ENCODE data around the gene PCGF6. TPM values are rescaled to one million over a fixed set of nuclear protein-coding genes. Genes with fewer than 3 reads are reported as not detected.
A peak's percentile ranks its signal among the peaks of the same experiment; 100 is the strongest.

Gene PCGF6, protein sequence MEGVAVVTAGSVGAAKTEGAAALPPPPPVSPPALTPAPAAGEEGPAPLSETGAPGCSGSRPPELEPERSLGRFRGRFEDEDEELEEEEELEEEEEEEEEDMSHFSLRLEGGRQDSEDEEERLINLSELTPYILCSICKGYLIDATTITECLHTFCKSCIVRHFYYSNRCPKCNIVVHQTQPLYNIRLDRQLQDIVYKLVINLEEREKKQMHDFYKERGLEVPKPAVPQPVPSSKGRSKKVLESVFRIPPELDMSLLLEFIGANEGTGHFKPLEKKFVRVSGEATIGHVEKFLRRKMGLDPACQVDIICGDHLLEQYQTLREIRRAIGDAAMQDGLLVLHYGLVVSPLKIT
- polyA plus RNA-seq = 1 to 10 TPM; 5.9 to 7.1 (median 6.5) TPM
- long read RNA-seq, donor 1, partial matches to known transcripts = 0 of 2 reads
- long read RNA-seq, donor 1, other reads (novel, unspliced or antisense) = 0 of 2 reads
- long read RNA-seq, donor 2, partial matches to known transcripts = 0 of 2 reads
- long read RNA-seq, donor 2, other reads (novel, unspliced or antisense) = 0 of 2 reads
- long read RNA-seq, donor 3, partial matches to known transcripts = 0 of 3 reads
- long read RNA-seq, donor 3, other reads (novel, unspliced or antisense) = 0 of 3 reads
- long read RNA-seq, donor 4 = 0 reads
- long read RNA-seq, donor 5 = 0 reads
- long read RNA-seq, donor 6, partial matches to known transcripts = 0 of 2 reads
- long read RNA-seq, donor 6, other reads (novel, unspliced or antisense) = 0 of 2 reads
- long read RNA-seq, donor 7 = 0 reads
- long read RNA-seq, donor 8 = 0 reads
- long read RNA-seq, donor 9 = 0 reads
- long read RNA-seq, donor 10, transcript PCGF6-202 (10 exons, 2,230 nt) = major isoform, 5 of 5 reads
- long read RNA-seq, donor 10, partial matches to known transcripts = 0 of 5 reads
- long read RNA-seq, donor 10, other reads (novel, unspliced or antisense) = 0 of 5 reads

DNA sequence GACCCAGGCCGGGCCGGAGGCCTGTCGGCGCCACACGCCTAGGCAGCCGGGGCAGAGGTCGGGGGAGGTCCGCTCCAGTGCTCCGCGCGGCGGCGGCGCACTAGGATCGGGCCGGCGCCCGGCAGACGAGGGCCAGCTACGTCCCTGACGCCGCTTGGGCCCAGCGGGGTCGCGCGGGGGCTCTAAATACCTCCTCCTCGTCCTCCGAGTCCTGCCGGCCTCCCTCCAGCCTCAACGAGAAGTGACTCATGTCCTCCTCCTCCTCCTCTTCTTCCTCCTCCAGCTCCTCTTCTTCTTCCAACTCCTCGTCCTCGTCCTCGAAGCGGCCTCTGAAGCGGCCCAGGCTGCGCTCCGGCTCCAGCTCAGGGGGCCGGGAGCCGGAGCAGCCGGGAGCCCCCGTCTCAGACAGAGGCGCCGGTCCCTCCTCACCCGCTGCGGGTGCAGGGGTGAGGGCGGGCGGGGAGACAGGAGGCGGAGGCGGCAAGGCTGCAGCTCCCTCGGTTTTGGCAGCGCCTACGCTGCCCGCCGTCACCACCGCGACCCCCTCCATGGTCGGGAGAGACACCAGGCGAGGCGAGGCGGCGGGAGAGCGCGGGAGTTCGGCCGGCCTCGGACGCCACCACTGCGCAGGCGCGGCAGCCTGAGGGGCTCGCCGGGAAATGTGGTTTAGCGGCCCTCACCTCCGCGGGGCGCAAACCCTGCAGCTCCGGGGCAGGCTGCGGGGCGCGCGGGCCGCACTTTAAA lies at the start of gene PCGF6:
PCGF6 (minus strand) TSS at position 624 of the 744 bp plus-strand sequence; CDS start at position 550, 74 bp downstream.
- Histone ChIP-seq H3K27ac (ENCODE audit: low read depth in 1 of 3, low read length in 2 of 3) (peak within 1 kb of the TSS; percentile 6 to 79 (median 68)), H3K27me3 (ENCODE audit: control insufficient read depth in 3 of 3, insufficient read depth in 3 of 3, low read length in 3 of 3) (no peaks in the 10 kb centered on the region), H3K4me3 (ENCODE audit: low read depth in 1 of 3, low read length in 3 of 3) (peak within 1 kb of the TSS; percentile 64 to 85 (median 83)), H3K36me3 (ENCODE audit: control insufficient read depth in 3 of 3, insufficient read depth in 2 of 3, low read depth in 1 of 3, low read length in 3 of 3) (peaks cover 0 to 7% (median 4%) of the 10 kb centered on the region in 3 donors), H3K9me3 (ENCODE audit: control insufficient read depth in 2 of 2, insufficient read depth in 1 of 2, low read depth in 1 of 2, low read length in 1 of 2) (no peaks in the 10 kb centered on the region), H3K4me1 (ENCODE audit: control insufficient read depth in 3 of 3, insufficient read depth in 2 of 3, low read depth in 1 of 3, low read length in 2 of 3) (peaks cover 0 to 6% (median 0%) of the 10 kb centered on the region in 3 donors)
- DNase-seq = peak; percentile 73 to 91
- no peak for FAIRE-seq
- WGBS, 3 donors = 0% methylated on average over 67 to 82 of the region's 82 CpGs

DNA sequence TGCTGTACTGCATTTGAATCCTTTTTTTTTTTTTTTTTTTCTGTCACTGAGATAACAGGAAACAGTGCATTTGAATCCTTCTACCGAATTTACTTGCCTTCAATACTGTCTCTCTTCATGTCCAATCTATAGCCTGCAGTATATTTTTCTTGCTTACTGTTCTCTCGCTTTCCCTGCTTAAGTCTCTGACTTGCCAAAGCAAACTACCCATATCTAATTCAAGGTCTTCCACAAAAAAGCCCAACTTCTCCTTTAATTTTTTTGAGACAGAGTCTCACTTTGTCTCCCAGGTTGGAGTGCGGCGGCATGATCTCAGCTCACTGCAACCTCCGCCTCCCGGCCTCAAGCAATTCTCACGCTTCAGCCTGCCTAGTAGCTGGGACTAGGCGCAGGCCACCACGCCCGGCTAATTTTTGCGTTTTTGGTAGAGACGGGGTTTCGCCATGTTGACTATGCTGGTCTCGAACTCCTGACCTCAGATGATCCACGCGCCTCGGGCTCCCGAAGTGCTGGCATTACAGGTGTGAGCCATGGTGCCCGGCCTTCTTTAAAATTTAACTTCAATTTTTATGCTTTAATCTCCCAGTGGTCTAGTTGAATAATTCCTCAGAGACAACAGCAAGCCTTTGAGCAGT lies 46.4 kb upstream of the PCGF6 start:
- DNase-seq = peak; percentile 3 to 17

DNA sequence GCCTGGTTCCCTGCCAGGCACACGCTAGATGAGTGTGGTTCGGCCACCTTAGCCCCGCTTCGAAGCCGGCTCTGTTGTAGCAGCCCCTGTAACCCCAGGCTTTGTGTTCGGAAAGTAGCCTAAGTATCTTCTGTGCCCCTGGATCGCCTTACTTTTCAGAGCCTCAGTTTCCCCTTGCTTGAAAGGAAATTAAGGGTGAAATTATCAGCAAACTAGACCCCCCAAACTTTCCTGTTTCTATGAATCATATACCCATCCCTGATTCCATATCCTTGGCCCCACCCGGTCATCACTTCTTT lies 45.8 kb upstream of the PCGF6 start:
- FAIRE-seq (no peak), DNase-seq (no peak)
- Histone ChIP-seq H3K36me3 (ENCODE audit: control insufficient read depth in 3 of 3, insufficient read depth in 2 of 3, low read depth in 1 of 3, low read length in 3 of 3) (peaks cover 7 to 31% (median 8%) of the 10 kb centered on the region in 3 donors), H3K4me3 (ENCODE audit: low read depth in 1 of 3, low read length in 3 of 3) (peak overlapping the region; percentile 55 to 95 (median 77)), H3K27ac (ENCODE audit: low read depth in 1 of 3, low read length in 2 of 3) (peak overlapping the region in 2 of 3 donors; percentile 47 to 75), H3K9me3 (ENCODE audit: control insufficient read depth in 2 of 2, insufficient read depth in 1 of 2, low read depth in 1 of 2, low read length in 1 of 2) (no peaks in the 10 kb centered on the region), H3K4me1 (ENCODE audit: control insufficient read depth in 3 of 3, insufficient read depth in 2 of 3, low read depth in 1 of 3, low read length in 2 of 3) (peaks cover 0 to 14% (median 5%) of the 10 kb centered on the region in 3 donors), H3K27me3 (ENCODE audit: control insufficient read depth in 3 of 3, insufficient read depth in 3 of 3, low read length in 3 of 3) (no peaks in the 10 kb centered on the region)
- 0 to 1% (median 1%) methylated on average over 8 of the region's 8 CpGs for WGBS, 3 donors

More for the DNA sequence above, 46.4 kb upstream of the PCGF6 start:
- no peaks in the 10 kb centered on the region for H3K9me3 ChIP-seq (ENCODE audit: control insufficient read depth in 2 of 2, insufficient read depth in 1 of 2, low read depth in 1 of 2, low read length in 1 of 2)
- peak overlapping the region; percentile 55 to 95 (median 77) for H3K4me3 ChIP-seq (ENCODE audit: low read depth in 1 of 3, low read length in 3 of 3)
- H3K27ac ChIP-seq (ENCODE audit: low read depth in 1 of 3, low read length in 2 of 3) = no peak overlapping the region
- peaks cover 6 to 30% (median 10%) of the 10 kb centered on the region in 3 donors for H3K36me3 ChIP-seq (ENCODE audit: control insufficient read depth in 3 of 3, insufficient read depth in 2 of 3, low read depth in 1 of 3, low read length in 3 of 3)
- H3K27me3 ChIP-seq (ENCODE audit: control insufficient read depth in 3 of 3, insufficient read depth in 3 of 3, low read length in 3 of 3) = no peaks in the 10 kb centered on the region
- FAIRE-seq = no peak
- H3K4me1 ChIP-seq (ENCODE audit: control insufficient read depth in 3 of 3, insufficient read depth in 2 of 3, low read depth in 1 of 3, low read length in 2 of 3) = peaks cover 0 to 14% (median 5%) of the 10 kb centered on the region in 3 donors
- WGBS, 3 donors = 28 to 53% (median 40%) methylated on average over 19 of the region's 19 CpGs

DNA sequence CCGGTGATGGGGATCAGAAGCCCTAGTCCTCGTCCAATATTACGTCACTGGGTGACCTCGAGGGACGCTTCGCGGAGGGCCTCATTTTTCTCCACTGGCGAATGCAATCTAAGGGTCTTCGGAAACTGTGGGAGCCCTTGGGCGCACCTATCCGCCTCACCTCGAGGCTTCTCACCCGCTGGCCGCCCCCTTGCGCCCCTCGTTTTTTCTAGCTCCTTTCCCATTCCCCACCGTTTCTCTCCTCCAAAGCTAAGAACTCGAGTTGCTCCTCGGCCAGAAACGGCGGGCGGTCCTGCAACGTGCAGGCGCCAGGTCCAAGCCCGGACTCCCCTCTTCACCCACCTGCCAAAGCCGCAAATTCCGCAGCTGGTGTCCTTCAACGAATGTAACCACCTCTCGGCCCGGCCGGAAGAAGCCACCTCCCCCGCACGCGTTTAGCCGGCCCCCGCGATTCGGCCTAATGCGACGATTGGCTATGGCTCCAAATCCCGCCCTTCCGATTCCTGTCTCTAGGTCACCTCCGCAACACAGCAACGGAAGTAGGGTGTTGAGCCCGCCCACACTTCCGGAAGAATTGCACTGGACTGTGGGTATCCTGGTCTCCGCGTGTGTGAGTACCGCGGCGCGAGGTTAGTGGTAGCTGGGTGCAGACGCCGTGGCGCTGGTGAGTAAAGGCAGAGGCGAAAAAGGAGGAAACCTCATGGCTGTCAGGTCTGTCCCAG lies 45.3 kb upstream of the PCGF6 start, which contains the start of the genes ATP5MK and PDCD11:
ATP5MK (minus strand) TSS at position 409 of the 722 bp plus-strand sequence. CDS start 4,018 bp downstream, outside the sequence.
PDCD11 (plus strand) TSS at position 560 of the 722 bp plus-strand sequence. CDS start 1,801 bp downstream, outside the sequence.
- Histone ChIP-seq H3K4me1 (ENCODE audit: control insufficient read depth in 3 of 3, insufficient read depth in 2 of 3, low read depth in 1 of 3, low read length in 2 of 3) (peaks cover 0 to 14% (median 5%) of the 10 kb centered on the region in 3 donors), H3K27me3 (ENCODE audit: control insufficient read depth in 3 of 3, insufficient read depth in 3 of 3, low read length in 3 of 3) (no peaks in the 10 kb centered on the region), H3K36me3 (ENCODE audit: control insufficient read depth in 3 of 3, insufficient read depth in 2 of 3, low read depth in 1 of 3, low read length in 3 of 3) (peaks cover 8 to 30% (median 9%) of the 10 kb centered on the region in 3 donors), H3K9me3 (ENCODE audit: control insufficient read depth in 2 of 2, insufficient read depth in 1 of 2, low read depth in 1 of 2, low read length in 1 of 2) (no peaks in the 10 kb centered on the region), H3K4me3 (ENCODE audit: low read depth in 1 of 3, low read length in 3 of 3) (peak within 1 kb of the TSS; percentile 77 to 95 (median 79)), H3K27ac (ENCODE audit: low read depth in 1 of 3, low read length in 2 of 3) (peak within 1 kb of the TSS; percentile 25 to 93 (median 73))
- no peak for FAIRE-seq
- 0 to 1% (median 0%) methylated on average over 56 of the region's 56 CpGs for WGBS, 3 donors
- peak; percentile 99 for DNase-seq

DNA sequence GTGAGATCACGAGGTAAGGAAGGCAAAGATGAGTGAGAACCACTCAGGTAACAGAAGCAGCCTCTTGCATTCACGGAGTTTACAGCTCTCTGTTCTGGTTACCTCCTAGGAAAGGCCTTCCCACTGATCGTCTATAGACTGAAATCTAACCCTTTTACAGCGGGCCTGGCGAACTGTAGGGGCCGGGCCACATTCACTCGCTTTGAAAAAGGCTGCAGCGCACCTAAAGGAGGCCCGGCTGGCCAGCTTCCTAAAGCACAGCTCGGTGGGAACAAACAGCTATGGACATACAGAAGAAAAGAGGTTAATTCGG lies 44.8 kb upstream of the PCGF6 start:
- H3K4me1 ChIP-seq (ENCODE audit: control insufficient read depth in 3 of 3, insufficient read depth in 2 of 3, low read depth in 1 of 3, low read length in 2 of 3) = peaks cover 0 to 14% (median 5%) of the 10 kb centered on the region in 3 donors
- H3K36me3 ChIP-seq (ENCODE audit: control insufficient read depth in 3 of 3, insufficient read depth in 2 of 3, low read depth in 1 of 3, low read length in 3 of 3) = peaks cover 5 to 27% (median 9%) of the 10 kb centered on the region in 3 donors
- peak; percentile 25 to 60 for DNase-seq
- no peak for FAIRE-seq
- H3K27ac ChIP-seq (ENCODE audit: low read depth in 1 of 3, low read length in 2 of 3) = peak overlapping the region; percentile 25 to 93 (median 73)
- no peaks in the 10 kb centered on the region for H3K27me3 ChIP-seq (ENCODE audit: control insufficient read depth in 3 of 3, insufficient read depth in 3 of 3, low read length in 3 of 3)
- peak overlapping the region; percentile 77 to 95 (median 79) for H3K4me3 ChIP-seq (ENCODE audit: low read depth in 1 of 3, low read length in 3 of 3)
- 1 to 2% (median 2%) methylated on average over 11 of the region's 11 CpGs for WGBS, 3 donors
- no peaks in the 10 kb centered on the region for H3K9me3 ChIP-seq (ENCODE audit: control insufficient read depth in 2 of 2, insufficient read depth in 1 of 2, low read depth in 1 of 2, low read length in 1 of 2)

DNA sequence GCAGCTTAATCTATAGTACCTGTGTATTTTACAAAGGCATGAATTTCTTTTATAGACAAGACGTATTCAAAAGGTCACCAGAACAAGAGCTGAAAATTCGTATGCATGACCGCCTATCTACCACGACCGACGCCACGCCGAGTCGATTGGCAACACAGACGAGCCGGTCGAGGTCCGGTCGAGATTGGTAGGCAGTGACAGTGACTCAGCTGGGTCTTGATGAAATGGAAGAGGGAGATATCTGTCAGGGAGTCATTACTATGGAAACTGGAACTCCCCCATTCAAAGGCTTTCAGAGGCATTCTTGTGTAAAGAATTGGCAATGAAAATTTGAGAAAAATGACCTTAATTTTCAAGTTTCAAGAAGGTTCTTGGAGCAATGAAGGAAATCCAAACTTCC lies 43.2 kb upstream of the PCGF6 start:
- DNase-seq = peak in 1 of 2 donors; percentile 2
- no peaks in the 10 kb centered on the region for H3K9me3 ChIP-seq (ENCODE audit: control insufficient read depth in 2 of 2, insufficient read depth in 1 of 2, low read depth in 1 of 2, low read length in 1 of 2)
- FAIRE-seq = no peak
- no peak overlapping the region for H3K4me3 ChIP-seq (ENCODE audit: low read depth in 1 of 3, low read length in 3 of 3)
- H3K27ac ChIP-seq (ENCODE audit: low read depth in 1 of 3, low read length in 2 of 3) = no peak overlapping the region
- peaks cover 2 to 31% (median 6%) of the 10 kb centered on the region in 3 donors for H3K36me3 ChIP-seq (ENCODE audit: control insufficient read depth in 3 of 3, insufficient read depth in 2 of 3, low read depth in 1 of 3, low read length in 3 of 3)
- peaks cover 0 to 14% (median 5%) of the 10 kb centered on the region in 3 donors for H3K4me1 ChIP-seq (ENCODE audit: control insufficient read depth in 3 of 3, insufficient read depth in 2 of 3, low read depth in 1 of 3, low read length in 2 of 3)
- no peaks in the 10 kb centered on the region for H3K27me3 ChIP-seq (ENCODE audit: control insufficient read depth in 3 of 3, insufficient read depth in 3 of 3, low read length in 3 of 3)
- 87 to 90% (median 87%) methylated on average over 14 of the region's 14 CpGs for WGBS, 3 donors

DNA sequence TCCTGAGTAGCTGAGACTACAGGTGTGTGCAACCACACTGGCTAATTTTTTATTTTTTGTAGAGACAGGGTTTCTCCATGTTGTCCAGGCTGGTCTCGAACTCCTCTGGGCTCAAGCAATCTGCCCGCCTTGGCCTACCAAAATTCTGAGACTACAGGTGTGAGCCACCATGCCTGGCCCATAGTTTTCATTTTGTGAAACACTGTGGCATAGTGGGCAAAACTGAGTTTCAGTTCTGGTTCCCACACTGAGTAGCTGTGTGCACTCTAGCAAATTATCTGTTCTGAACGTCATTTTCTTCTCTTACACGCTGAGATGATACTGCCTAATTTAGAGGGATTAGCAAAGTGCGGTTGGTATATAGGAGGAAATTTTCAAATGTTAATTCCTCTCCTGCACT lies 31.8 kb upstream of the PCGF6 start:
- 92 to 97% (median 93%) methylated on average over 5 of the region's 5 CpGs for WGBS, 3 donors
- Histone ChIP-seq H3K9me3 (ENCODE audit: control insufficient read depth in 2 of 2, insufficient read depth in 1 of 2, low read depth in 1 of 2, low read length in 1 of 2) (no peaks in the 10 kb centered on the region), H3K27ac (ENCODE audit: low read depth in 1 of 3, low read length in 2 of 3) (no peak overlapping the region), H3K4me1 (ENCODE audit: control insufficient read depth in 3 of 3, insufficient read depth in 2 of 3, low read depth in 1 of 3, low read length in 2 of 3) (no peaks in the 10 kb centered on the region), H3K27me3 (ENCODE audit: control insufficient read depth in 3 of 3, insufficient read depth in 3 of 3, low read length in 3 of 3) (no peaks in the 10 kb centered on the region), H3K4me3 (ENCODE audit: low read depth in 1 of 3, low read length in 3 of 3) (no peak overlapping the region), H3K36me3 (ENCODE audit: control insufficient read depth in 3 of 3, insufficient read depth in 2 of 3, low read depth in 1 of 3, low read length in 3 of 3) (peaks cover 7 to 44% (median 10%) of the 10 kb centered on the region in 3 donors)
- no peak for FAIRE-seq
- no peak for DNase-seq

All from small intestine (tissue), 16 donors.